Stimulated activated CD4-positive, alpha-beta T cell treated with anti-CD3 and anti-CD28 coated beads, Interleukin-4, amount 100 ng/mL, for 24 hours (primary cell): ENCODE measurements around the gene TARM1.
"Not testable (repeated sequence)": the region's sequence is repeated elsewhere in the genome, so short reads cannot be mapped to it uniquely, and the experiment has no call there.

Experiments used
- DNase-seq: peaks from one replicate; pipeline ENCODE4 v3.0.0-alpha.2; 2020

TARM1 gene

GRCh38 chr19:54081032-54081431 lies at the start of gene TARM1:
TSS of gene TARM1 (minus strand) at chr19:54081365. CDS start at chr19:54081340, 25 bp downstream.
- DNase-seq = no peak

GRCh38 chr19:54129617-54129996 lies 48.4 kb upstream of the TARM1 start:
- DNase-seq = no peak

- DNase-seq = no peak
These were observed 47.8 kb upstream of the TARM1 start for GRCh38 chr19:54128796-54129616.

- DNase-seq = no peak
These were observed 47.2 kb upstream of the TARM1 start for GRCh38 chr19:54128441-54128725.

GRCh38 chr19:54127688-54128440 lies 46.7 kb upstream of the TARM1 start:
- DNase-seq = no peak

GRCh38 chr19:54125713-54126112 lies 44.5 kb upstream of the TARM1 start:
- no peak for DNase-seq

GRCh38 chr19:54124393-54124792 lies 43.2 kb upstream of the TARM1 start:
- no peak for DNase-seq

- no peak for DNase-seq
These were observed 42.5 kb upstream of the TARM1 start for GRCh38 chr19:54123682-54124081.

- no peak for DNase-seq
These were observed 40.1 kb upstream of the TARM1 start for GRCh38 chr19:54121259-54121658.

- DNase-seq = peak; percentile 97
These were observed 34.2 kb upstream of the TARM1 start, which contains the start of the genes PRPF31 and TFPT for GRCh38 chr19:54115109-54116063. TSS of gene PRPF31 (plus strand) at chr19:54115754. CDS start at chr19:54118279, 2,525 bp downstream. TSS of gene TFPT (minus strand) at chr19:54115657. CDS start at chr19:54115269, 388 bp downstream.

GRCh38 chr19:54114340-54115108 lies 33.4 kb upstream of the TARM1 start:
- DNase-seq = peak; percentile 35

- no peak for DNase-seq
These were observed 28.5 kb upstream of the TARM1 start for GRCh38 chr19:54109651-54110050.

- no peak for DNase-seq
These were observed 27.3 kb upstream of the TARM1 start for GRCh38 chr19:54108496-54108895.

- no peak for DNase-seq
These were observed 26.8 kb upstream of the TARM1 start for GRCh38 chr19:54107876-54108490.

- no peak for DNase-seq
These were observed 25.6 kb upstream of the TARM1 start for GRCh38 chr19:54106716-54107115.

- DNase-seq = no peak
These were observed 24.6 kb upstream of the TARM1 start for GRCh38 chr19:54105796-54106195.

GRCh38 chr19:54104998-54105715 lies 24.0 kb upstream of the TARM1 start:
- no peak for DNase-seq

- DNase-seq = peak; percentile 97
These were observed 21.4 kb upstream of the TARM1 start, which contains the start of gene NDUFA3 for GRCh38 chr19:54102421-54103169. TSS of gene NDUFA3 (plus strand) at chr19:54102855. CDS start at chr19:54102879, 24 bp downstream.

- no peak for DNase-seq
These were observed 19.4 kb upstream of the TARM1 start, which contains the start of gene OSCAR for GRCh38 chr19:54100561-54100960. TSS of gene OSCAR (minus strand) at chr19:54100803. CDS start at chr19:54100792, 11 bp downstream.

- not testable (repeated sequence) for DNase-seq
These were observed 18.7 kb upstream of the TARM1 start for GRCh38 chr19:54099903-54100255.
